Fibroblast of villous mesenchyme (primary cell): ENCODE data around the gene LYSMD2. TPM values are rescaled to one million over a fixed set of nuclear protein-coding genes. Genes with fewer than 3 reads are reported as not detected.
A peak's percentile ranks its signal among the peaks of the same experiment; 100 is the strongest.

Source experiments
- DNase-seq: peaks from one replicate; pipeline ENCODE4 v3.0.0-alpha.2; 2010; ENCODE audit warnings: low read depth
- H3K4me3 ChIP-seq: 2 replicates; pipeline ENCODE4 v1.5.1; 2011; ENCODE audit warnings: low read depth, mild to moderate bottlenecking, low read length
- CTCF ChIP-seq: IDR thresholded peaks from 2 replicates; pipeline ENCODE4 v1.5.1; 2012; ENCODE audit warnings: low read depth, mild to moderate bottlenecking, low read length; ENCODE audit not compliant: insufficient read depth
- total RNA-seq: library from RNA; depleted of rRNA; stranded (reverse); fragments of >200 nt; gene quantifications from 2 replicates; pipeline ENCODE4 v1.2.3, GENCODE V29; 2012

LYSMD2 gene
- total RNA-seq, 1 donor: 10.8 TPM

GRCh38 chr15:51739061-51739712, 1.7 kb upstream of the LYSMD2 start:
- TF ChIP-seq CTCF: no peak
- no peak for DNase-seq
- no peak overlapping the region for H3K4me3 ChIP-seq

DNA sequence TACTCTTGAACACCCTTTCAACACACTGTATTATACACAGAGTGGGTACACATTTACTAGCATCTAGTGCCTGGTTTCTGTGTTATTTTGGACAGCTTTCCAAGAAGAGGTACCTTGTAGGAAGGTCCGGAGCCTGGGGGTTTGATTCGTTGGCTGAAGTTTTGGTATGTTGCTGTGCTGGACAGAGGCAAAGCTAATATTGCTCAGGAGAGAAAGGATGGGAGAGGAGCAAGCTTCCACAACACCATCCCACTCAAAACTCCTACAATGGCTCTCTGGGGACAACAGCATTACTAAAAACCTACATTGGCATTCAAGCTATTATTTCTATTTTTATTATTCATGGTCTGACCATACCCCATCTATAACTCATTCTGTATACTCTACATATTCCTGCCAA, 1.1 kb upstream of the LYSMD2 start:
- no peak for TF ChIP-seq CTCF
- DNase-seq: no peak
- no peak overlapping the region for H3K4me3 ChIP-seq

GRCh38 chr15:51736751-51737521, 519 bp downstream of the LYSMD2 start:
- peak overlapping the region; percentile 61 for H3K4me3 ChIP-seq
- no peak for TF ChIP-seq CTCF
- DNase-seq: no peak

DNA sequence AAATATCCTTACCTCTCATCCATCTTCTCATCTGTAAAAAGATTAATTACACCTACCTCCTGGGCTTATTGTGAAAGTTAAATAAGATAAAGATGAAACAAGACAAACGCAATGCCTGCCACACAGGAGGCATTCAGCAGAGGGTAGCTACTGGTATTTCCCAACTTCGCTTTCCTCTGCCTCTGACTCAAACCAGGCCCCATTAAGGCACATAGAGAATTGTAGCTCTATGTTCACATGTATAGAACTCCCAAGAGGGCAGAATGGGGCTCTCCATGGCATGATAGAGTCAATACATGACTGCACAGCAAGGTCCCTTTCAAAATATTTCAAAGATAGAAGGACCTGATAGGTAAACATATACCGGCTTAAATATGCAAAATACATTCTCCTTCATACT, 1.4 kb downstream of the LYSMD2 start:
- TF ChIP-seq CTCF: no peak
- DNase-seq: no peak
- H3K4me3 ChIP-seq: no peak overlapping the region

- no peak for DNase-seq
- TF ChIP-seq CTCF: peak; percentile 13
- H3K4me3 ChIP-seq: no peak overlapping the region
Measured at GRCh38 chr15:51735228-51736010, 2.0 kb downstream of the LYSMD2 start.

DNA sequence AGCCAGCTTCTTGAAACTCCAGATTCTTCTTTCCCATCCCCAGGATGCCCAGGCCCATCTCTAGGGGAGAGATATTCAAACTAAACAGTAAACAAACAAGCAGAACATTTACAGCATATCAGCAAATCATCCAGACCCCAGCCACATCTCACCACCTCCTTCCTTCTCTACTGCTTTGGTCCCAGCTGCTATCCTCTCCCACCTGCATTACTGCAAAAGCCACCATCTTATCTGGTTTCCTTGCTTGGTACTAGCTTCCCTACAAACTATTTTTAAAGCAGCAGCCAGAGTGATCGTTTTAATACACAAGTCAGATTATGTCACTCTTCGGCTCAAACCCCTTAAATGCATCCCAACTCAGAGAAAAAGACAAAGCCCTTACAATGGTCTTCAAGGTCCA, 4.8 kb downstream of the LYSMD2 start:
- H3K4me3 ChIP-seq: no peak overlapping the region
- DNase-seq: no peak
- TF ChIP-seq CTCF: no peak
